ENCODE measurements around the gene ONECUT1. TPM values are rescaled to one million over a fixed set of nuclear protein-coding genes. Genes with fewer than 3 reads are reported as not detected.

The ONECUT1 gene
- total and polyA plus RNA-seq, 3 experiments from 2014 or later = not detected

- H3K9me3 ChIP-seq (ENCODE audit: low read length) = no peaks in the 10 kb centered on the region
- CTCF ChIA-PET = no interaction called here
- Mint-ChIP-seq H3K9me3 (no peaks in the 10 kb centered on the region), H3K36me3 (no peaks in the 10 kb centered on the region), H3K4me3 (no peak overlapping the region), H3K27me3 (peaks cover 0 to 1% of the 10 kb centered on the region in 2 donors), H3K27ac (no peak overlapping the region), H3K4me1 (peaks cover 12 to 17% (median 13%) of the 10 kb centered on the region in 3 donors)
- peaks cover 13% of the 10 kb centered on the region for H3K4me1 ChIP-seq (ENCODE audit: insufficient read depth, low read length)
- no peak overlapping the region for H3K27ac ChIP-seq (ENCODE audit: low read depth, low read length)
- H3K27me3 ChIP-seq (ENCODE audit: insufficient read depth, low read length, poor library complexity, severe bottlenecking) = no peaks in the 10 kb centered on the region
- H3K36me3 ChIP-seq (ENCODE audit: insufficient read depth, low read length) = no peaks in the 10 kb centered on the region
- H3K4me3 ChIP-seq (ENCODE audit: low read length) = no peak overlapping the region
- DNase-seq = no peak
- POLR2A ChIA-PET = no interaction called here
Measured at GRCh38 chr15:52726195-52726594, 63.9 kb downstream of the ONECUT1 start.

DNA sequence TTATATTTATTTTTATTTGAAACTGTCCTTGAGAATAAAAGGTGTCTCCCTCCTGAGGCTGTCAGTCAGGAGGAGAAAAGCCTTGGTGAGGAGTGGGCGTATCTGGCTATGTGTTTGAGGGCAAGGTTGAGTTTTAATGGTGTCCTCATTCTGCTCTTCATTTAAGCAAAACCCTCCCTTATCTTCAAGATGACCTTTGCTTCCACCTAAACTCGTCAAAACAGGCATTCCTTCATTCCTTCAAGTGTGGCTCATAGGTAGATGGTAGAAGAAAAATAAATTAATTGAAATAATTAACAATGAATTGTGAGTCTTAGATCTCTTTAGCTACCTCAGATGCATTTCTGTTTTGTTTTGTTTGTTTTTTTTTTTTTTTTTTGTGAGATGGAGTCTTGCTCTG is 71.6 kb downstream of the ONECUT1 start:
- Histone ChIP-seq H3K4me1 (ENCODE audit: insufficient read depth, low read length) (no peaks in the 10 kb centered on the region), H3K9me3 (ENCODE audit: low read length) (no peaks in the 10 kb centered on the region), H3K36me3 (ENCODE audit: insufficient read depth, low read length) (no peaks in the 10 kb centered on the region), H3K27ac (ENCODE audit: low read depth, low read length) (no peak overlapping the region), H3K4me3 (ENCODE audit: low read length) (no peak overlapping the region), H3K27me3 (ENCODE audit: insufficient read depth, low read length, poor library complexity, severe bottlenecking) (no peaks in the 10 kb centered on the region)
- POLR2A ChIA-PET = interaction anchor here (1.1 kb wide), 1 partner anchor 10 kb away, joined by 3 read pairs; no protein-coding TSS in a partner anchor
- Mint-ChIP-seq H3K4me3 (no peak overlapping the region), H3K27ac (peak overlapping the region in 1 of 8 donors; percentile 80), H3K36me3 (no peaks in the 10 kb centered on the region), H3K27me3 (peaks cover 1 to 3% of the 10 kb centered on the region in 2 donors), H3K9me3 (no peaks in the 10 kb centered on the region), H3K4me1 (no peaks in the 10 kb centered on the region)
- no peak for DNase-seq
- CTCF ChIA-PET = interaction anchor here (1.1 kb wide), 1 partner anchor 462 kb away, joined by 5 read pairs; no protein-coding TSS in a partner anchor

GRCh38 chr15:52717924-52718323 is 72.2 kb downstream of the ONECUT1 start:
- Mint-ChIP-seq H3K27me3 (peaks cover 0 to 3% of the 10 kb centered on the region in 2 donors), H3K4me1 (no peaks in the 10 kb centered on the region), H3K27ac (peak overlapping the region in 1 of 8 donors; percentile 72), H3K9me3 (no peaks in the 10 kb centered on the region), H3K4me3 (no peak overlapping the region), H3K36me3 (no peaks in the 10 kb centered on the region)
- Histone ChIP-seq H3K27me3 (ENCODE audit: insufficient read depth, low read length, poor library complexity, severe bottlenecking) (no peaks in the 10 kb centered on the region), H3K4me1 (ENCODE audit: insufficient read depth, low read length) (no peaks in the 10 kb centered on the region), H3K27ac (ENCODE audit: low read depth, low read length) (no peak overlapping the region), H3K36me3 (ENCODE audit: insufficient read depth, low read length) (no peaks in the 10 kb centered on the region), H3K9me3 (ENCODE audit: low read length) (no peaks in the 10 kb centered on the region), H3K4me3 (ENCODE audit: low read length) (no peak overlapping the region)
- CTCF ChIA-PET = interaction anchor here (1.1 kb wide), 1 partner anchor 461 kb away, joined by 5 read pairs; no protein-coding TSS in a partner anchor
- POLR2A ChIA-PET = interaction anchor here (1.1 kb wide), 1 partner anchor 9 kb away, joined by 3 read pairs; no protein-coding TSS in a partner anchor
- no peak for DNase-seq

GRCh38 chr15:52717481-52717880 is 72.7 kb downstream of the ONECUT1 start:
- DNase-seq = no peak
- H3K4me1 ChIP-seq (ENCODE audit: insufficient read depth, low read length) = no peaks in the 10 kb centered on the region
- H3K27ac ChIP-seq (ENCODE audit: low read depth, low read length) = no peak overlapping the region
- ChIA-PET CTCF (no interaction called here), POLR2A (no interaction called here)
- Mint-ChIP-seq H3K4me3 (no peak overlapping the region), H3K4me1 (no peaks in the 10 kb centered on the region), H3K27me3 (peaks cover 0 to 3% of the 10 kb centered on the region in 2 donors), H3K9me3 (no peaks in the 10 kb centered on the region), H3K36me3 (no peaks in the 10 kb centered on the region), H3K27ac (no peak overlapping the region)
- H3K27me3 ChIP-seq (ENCODE audit: insufficient read depth, low read length, poor library complexity, severe bottlenecking) = no peaks in the 10 kb centered on the region
- no peaks in the 10 kb centered on the region for H3K36me3 ChIP-seq (ENCODE audit: insufficient read depth, low read length)
- no peak overlapping the region for H3K4me3 ChIP-seq (ENCODE audit: low read length)
- no peaks in the 10 kb centered on the region for H3K9me3 ChIP-seq (ENCODE audit: low read length)

DNA sequence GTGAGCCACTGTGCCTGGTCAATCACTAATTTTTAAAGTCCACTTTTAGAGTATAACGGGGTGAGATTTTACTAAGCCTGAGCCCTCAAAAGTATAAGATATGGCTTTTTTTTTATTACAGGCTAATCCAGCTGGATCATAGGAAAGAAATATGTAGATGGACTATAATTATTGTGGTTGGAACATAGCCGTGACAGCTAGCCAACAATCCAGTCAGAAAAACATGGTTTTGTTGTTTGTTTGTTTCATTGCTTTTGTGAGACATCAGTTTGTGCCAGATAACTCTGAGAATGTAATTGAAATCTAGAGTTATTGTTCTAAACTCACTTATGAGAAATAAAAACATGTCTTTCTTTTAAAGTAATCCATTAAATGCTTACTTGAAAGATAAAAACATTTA is 73.6 kb downstream of the ONECUT1 start:
- Histone ChIP-seq H3K9me3 (ENCODE audit: low read length) (no peaks in the 10 kb centered on the region), H3K27ac (ENCODE audit: low read depth, low read length) (no peak overlapping the region), H3K4me3 (ENCODE audit: low read length) (no peak overlapping the region), H3K36me3 (ENCODE audit: insufficient read depth, low read length) (no peaks in the 10 kb centered on the region), H3K4me1 (ENCODE audit: insufficient read depth, low read length) (no peaks in the 10 kb centered on the region), H3K27me3 (ENCODE audit: insufficient read depth, low read length, poor library complexity, severe bottlenecking) (no peaks in the 10 kb centered on the region)
- H3K4me3 Mint-ChIP-seq = no peak overlapping the region
- POLR2A ChIA-PET = no interaction called here
- DNase-seq = no peak
- peaks cover 0 to 3% of the 10 kb centered on the region in 2 donors for H3K27me3 Mint-ChIP-seq
- H3K27ac Mint-ChIP-seq = peak overlapping the region in 1 of 8 donors; percentile 29
- H3K4me1 Mint-ChIP-seq = no peaks in the 10 kb centered on the region
- CTCF ChIA-PET = no interaction called here
- H3K36me3 Mint-ChIP-seq = no peaks in the 10 kb centered on the region
- no peaks in the 10 kb centered on the region for H3K9me3 Mint-ChIP-seq

DNA sequence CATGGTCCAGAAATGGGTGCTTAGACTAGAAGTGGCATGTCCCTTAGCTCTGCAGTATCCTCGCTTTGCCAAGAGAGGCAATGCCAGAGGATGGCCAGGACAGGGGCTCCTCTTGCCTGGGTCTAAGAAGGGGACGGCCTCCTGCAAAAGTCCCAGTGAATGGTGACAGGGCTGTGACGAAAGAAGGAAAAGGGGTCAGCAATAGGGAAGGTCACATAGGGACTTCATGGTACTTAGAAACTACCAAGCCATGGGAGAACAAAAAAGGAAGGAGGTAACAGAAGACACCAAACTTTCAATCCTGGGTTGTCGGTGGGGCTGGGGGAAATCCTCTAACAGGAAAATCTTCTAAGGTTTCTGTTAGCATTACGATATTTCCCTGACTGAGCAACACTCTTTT is 74.7 kb downstream of the ONECUT1 start:
- no peaks in the 10 kb centered on the region for H3K9me3 ChIP-seq (ENCODE audit: low read length)
- H3K4me3 ChIP-seq (ENCODE audit: low read length) = no peak overlapping the region
- H3K36me3 Mint-ChIP-seq = no peaks in the 10 kb centered on the region
- H3K4me1 Mint-ChIP-seq = no peaks in the 10 kb centered on the region
- CTCF ChIA-PET = no interaction called here
- H3K27me3 ChIP-seq (ENCODE audit: insufficient read depth, low read length, poor library complexity, severe bottlenecking) = no peaks in the 10 kb centered on the region
- peaks cover 0 to 3% of the 10 kb centered on the region in 2 donors for H3K27me3 Mint-ChIP-seq
- DNase-seq = no peak
- H3K9me3 Mint-ChIP-seq = no peaks in the 10 kb centered on the region
- no peak overlapping the region for H3K27ac ChIP-seq (ENCODE audit: low read depth, low read length)
- H3K36me3 ChIP-seq (ENCODE audit: insufficient read depth, low read length) = no peaks in the 10 kb centered on the region
- H3K4me3 Mint-ChIP-seq = no peak overlapping the region
- no peaks in the 10 kb centered on the region for H3K4me1 ChIP-seq (ENCODE audit: insufficient read depth, low read length)
- no peak overlapping the region for H3K27ac Mint-ChIP-seq
- POLR2A ChIA-PET = no interaction called here

DNA sequence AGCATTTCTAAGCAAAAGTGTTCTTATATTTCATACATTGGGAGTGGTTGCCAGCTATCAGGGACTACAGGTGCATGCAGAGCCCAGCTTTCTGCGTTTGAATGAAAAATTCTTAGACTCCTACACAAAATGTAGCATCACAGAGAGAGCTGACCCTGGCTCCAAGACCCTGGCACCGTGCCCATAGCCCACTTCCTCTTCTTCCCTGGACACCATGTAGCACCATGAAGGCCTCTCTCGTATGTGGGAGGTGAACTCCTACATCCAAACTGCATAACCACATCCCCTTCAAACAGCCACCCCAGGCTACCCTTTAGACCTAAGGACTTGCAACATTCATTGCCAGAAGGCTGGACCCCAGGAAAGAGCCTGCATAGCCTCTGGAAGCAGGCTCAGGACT is 75.2 kb downstream of the ONECUT1 start:
- Histone ChIP-seq H3K9me3 (ENCODE audit: low read length) (no peaks in the 10 kb centered on the region), H3K27ac (ENCODE audit: low read depth, low read length) (no peak overlapping the region), H3K36me3 (ENCODE audit: insufficient read depth, low read length) (no peaks in the 10 kb centered on the region), H3K27me3 (ENCODE audit: insufficient read depth, low read length, poor library complexity, severe bottlenecking) (no peaks in the 10 kb centered on the region), H3K4me1 (ENCODE audit: insufficient read depth, low read length) (no peaks in the 10 kb centered on the region), H3K4me3 (ENCODE audit: low read length) (no peak overlapping the region)
- Mint-ChIP-seq H3K4me3 (no peak overlapping the region), H3K27me3 (peaks cover 0 to 3% of the 10 kb centered on the region in 2 donors), H3K9me3 (no peaks in the 10 kb centered on the region), H3K27ac (no peak overlapping the region), H3K4me1 (no peaks in the 10 kb centered on the region), H3K36me3 (no peaks in the 10 kb centered on the region)
- no peak for DNase-seq
- ChIA-PET POLR2A (no interaction called here), CTCF (no interaction called here)

DNA sequence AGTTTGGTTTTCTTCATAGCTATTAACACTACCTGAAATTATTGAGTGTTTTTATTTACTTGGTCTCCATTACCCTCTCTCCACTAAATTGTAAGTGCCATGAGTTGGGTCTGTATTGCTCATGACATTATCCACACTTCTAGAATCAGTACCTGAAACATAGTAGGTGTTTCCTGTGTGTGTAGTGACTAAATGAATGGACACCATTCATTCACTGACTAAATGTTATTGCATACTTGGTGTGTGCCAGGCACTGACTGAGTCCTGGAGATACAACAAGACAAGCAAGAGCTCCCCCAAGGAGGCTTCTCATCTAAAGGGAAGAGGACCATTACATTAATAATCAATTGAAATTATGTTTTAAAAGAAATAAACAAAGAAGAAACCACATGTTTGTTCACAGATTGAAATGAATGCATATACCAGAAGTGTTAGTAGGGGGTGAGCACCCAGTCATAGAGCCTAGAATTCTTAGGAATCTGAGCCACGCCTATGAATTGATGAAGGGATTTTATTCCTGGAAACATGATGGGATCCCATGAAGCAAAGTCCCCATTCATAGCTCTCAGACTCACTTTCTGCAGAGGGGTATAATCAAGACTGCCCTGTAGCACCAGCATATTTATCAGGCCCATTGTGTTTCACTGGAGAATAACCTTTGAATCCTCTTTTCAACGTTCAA is 79.3 kb downstream of the ONECUT1 start:
- no peaks in the 10 kb centered on the region for H3K36me3 ChIP-seq (ENCODE audit: insufficient read depth, low read length)
- Mint-ChIP-seq H3K27ac (peak overlapping the region in 1 of 8 donors; percentile 36), H3K36me3 (no peaks in the 10 kb centered on the region), H3K4me1 (no peaks in the 10 kb centered on the region), H3K4me3 (no peak overlapping the region), H3K27me3 (peaks cover 0 to 3% of the 10 kb centered on the region in 2 donors), H3K9me3 (no peaks in the 10 kb centered on the region)
- H3K27ac ChIP-seq (ENCODE audit: low read depth, low read length) = no peak overlapping the region
- no peaks in the 10 kb centered on the region for H3K27me3 ChIP-seq (ENCODE audit: insufficient read depth, low read length, poor library complexity, severe bottlenecking)
- H3K4me3 ChIP-seq (ENCODE audit: low read length) = no peak overlapping the region
- no peaks in the 10 kb centered on the region for H3K4me1 ChIP-seq (ENCODE audit: insufficient read depth, low read length)
- POLR2A ChIA-PET = no interaction called here
- CTCF ChIA-PET = interaction anchor here (1.3 kb wide), 1 partner anchor 11 kb away, joined by 3 read pairs; no protein-coding TSS in a partner anchor
- no peaks in the 10 kb centered on the region for H3K9me3 ChIP-seq (ENCODE audit: low read length)
- no peak for DNase-seq
